GM18858 (cell line): ENCODE data around the gene MXRA8.

Experiments used
- ATAC-seq: cut with Tn5 transposase; IDR thresholded peaks from one replicate; pipeline ENCODE4 v1.9.1; 2021; ENCODE audit not compliant: unreplicated experiment

MXRA8 gene

DNA sequence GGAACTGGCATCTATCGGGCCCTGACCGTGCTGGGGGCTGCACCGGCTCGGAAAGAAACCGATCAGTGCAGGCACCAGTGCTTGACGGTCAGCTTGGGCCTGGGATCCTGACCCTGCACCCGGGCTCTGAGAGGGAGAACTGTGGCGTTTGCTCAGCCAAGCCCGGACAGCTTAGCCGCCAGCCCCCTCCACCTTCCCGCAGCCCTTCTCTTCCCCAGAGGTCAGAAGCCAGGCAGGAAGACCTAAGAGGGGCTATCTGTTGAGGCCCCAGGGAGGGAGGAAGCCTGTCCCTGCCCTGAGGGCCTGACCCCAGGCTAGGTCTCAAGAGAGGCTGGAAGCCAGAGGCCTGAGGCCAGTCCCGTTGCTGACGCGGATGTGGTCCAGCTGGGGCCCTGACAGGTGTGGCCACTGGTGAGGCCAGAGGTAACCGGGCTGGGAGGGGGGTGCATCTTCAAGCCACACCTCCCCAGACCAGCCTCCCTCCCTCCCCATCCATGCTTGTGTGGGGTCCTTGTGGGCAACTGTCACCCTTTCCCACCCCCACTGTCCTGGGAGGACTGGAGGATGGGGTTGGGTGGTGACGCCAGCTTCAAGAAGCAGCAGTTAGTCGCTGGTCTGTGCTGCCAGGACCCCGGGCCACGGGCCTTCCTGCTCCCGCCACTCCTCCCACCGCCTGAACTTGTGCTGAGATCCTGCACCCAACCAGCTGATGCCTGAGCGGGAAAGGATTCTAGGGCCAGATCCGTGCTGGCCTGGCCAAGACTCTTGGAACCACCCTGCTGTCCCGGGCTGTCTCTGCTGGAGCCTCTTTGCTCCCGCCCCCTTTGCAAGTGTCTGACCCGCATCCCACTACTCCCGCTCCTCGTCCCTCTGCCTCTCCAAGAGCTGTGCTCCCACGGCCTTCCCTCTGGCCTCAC is 6.6 kb downstream of the MXRA8 start:
- ATAC-seq: no peak

DNA sequence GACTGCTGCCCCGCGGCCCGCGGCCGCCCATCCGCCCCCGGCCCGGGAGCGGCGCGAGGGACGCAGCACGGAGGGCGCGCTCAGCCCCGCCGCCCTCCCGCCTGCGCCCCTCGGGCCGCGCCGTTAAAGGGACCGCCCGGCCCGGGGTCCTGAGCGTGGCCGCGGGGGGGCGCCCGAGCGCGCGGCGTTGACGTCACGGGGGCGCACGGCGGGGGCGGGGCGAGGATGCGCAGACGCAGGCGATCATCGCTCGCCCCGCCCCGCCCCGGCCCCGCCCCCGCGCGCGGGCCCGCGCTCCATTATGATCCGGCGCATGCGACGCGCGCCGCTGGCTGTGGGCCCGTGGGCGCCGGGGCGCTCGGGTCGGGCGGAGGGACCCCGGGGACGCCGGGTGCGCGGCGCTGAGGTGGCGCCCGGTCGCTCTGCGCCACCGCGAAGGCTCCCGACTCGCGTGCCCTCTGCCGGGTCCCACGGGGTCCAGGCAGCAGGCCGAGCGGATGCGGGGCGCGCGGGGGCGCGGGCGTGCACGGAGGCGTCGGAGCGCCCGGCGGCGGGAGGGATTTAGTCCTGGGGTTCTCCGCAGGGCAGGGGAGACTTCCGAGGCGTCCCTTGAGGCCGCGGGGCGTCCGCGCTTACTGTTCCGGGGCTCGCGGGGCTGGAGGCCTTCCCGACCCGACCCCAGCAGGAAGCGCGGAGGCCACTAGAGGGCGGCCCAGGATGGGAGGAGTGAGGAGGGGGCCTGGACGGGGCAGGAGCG is 8.9 kb downstream of the MXRA8 start, which contains the start of gene DVL1:
DVL1 (minus strand) TSS at position 163 of the 757 bp plus-strand sequence. CDS start 353 bp downstream, outside the sequence.
- no peak for ATAC-seq

DNA sequence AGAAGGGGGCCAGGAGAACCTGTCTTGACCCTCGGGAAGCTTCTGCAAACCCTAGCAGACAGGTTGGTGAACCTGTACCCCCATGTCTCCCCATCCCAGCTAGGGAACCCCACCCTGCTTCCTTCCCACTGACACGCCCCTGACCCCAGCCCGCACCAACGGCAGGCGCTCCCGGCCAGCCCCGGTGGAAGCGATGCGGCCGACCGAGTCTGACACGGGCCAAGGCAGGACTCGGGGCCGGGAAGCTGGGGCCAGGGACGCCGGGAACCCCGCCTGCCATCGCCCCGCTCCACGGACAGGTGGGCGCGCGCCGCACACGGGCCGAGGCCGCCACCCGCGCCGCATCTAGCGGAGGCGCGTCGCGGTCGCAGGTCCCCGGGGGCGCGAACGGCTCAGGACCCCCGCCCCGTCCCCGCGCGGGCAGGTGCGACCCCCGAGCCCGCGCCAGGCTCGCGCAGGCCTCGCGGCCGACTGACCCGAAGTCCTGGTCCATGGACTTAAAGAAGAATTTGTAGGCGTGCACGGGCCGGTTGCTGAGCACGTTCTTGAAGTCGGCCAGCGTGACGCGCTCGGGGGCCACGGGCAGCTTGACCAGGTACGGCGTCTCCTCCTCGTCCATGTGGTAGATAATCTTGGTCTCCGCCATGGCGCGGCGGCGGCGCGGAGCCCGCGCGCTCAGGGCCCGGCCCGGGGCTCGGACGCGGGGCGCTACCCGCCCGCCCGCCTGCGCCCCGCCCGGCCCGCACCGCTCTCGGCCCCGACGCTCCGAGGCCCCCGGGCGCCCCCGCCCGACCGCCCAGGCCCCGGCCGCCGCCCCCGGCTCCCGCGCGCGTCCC is 9.7 kb downstream of the MXRA8 start:
- no peak for ATAC-seq

DNA sequence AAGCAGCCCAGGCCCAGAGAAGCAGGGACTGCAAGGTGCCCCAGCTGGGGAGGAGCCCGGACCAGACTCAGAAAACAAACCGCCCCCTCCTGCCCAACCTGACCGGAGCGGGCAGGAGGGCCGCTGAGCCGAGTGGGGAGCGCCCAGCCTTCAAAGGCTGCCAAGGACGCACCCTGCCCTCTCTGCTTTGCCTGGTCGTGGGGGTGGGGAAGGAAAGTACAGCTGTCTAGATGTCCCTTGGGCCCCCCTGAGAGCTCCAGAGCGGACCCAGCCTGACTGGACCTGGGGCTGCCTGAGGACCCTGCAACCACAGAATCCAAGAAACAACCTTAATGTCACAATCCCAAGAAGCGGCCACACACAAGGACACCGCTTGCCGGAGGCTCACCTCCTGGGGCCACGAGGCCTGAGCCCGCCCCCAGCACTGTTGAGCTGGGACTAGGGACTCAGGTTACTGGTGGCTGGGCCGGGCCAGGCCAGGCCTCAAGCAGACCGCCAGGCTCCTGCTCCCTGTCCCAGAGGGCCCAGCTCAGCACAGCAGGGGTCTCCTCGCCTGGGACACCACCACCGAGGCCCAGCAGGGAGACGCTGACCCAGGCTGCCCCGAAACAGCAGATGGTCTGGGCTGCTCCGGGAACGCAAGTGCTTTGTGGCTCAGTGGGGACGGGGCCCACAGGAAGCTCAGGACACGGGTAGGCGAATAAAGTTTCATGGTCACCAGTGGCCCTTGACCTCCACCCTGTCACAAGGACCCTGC is 10.5 kb downstream of the MXRA8 start:
- ATAC-seq: no peak

DNA sequence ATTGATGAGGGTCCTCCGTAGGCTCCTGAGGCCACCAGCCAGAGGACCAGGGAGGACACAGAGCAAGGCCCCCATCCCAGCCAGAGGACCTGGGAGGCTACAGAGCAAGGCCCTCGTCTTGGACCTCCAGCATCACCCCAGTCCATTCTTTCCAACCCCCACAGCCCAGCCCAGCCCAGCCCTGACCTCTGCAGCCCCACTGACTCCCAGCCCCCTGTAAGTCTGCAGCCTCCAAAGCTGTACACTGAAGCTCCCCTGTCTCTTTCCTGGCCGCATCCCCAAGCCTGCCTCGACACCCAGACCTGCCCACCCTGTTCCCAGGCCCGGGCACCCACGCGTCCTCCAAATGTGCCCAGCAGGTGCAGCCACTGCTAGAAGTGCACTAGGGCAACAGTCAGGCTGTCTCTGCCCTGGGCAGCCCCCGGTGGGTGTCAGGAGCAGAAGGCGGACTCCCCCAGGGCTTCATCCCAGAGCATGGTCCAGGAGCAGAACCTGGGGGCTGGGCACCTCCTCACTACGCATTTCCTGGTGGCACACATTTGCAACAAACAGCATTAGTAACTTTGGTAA is 11.2 kb downstream of the MXRA8 start:
- no peak for ATAC-seq

DNA sequence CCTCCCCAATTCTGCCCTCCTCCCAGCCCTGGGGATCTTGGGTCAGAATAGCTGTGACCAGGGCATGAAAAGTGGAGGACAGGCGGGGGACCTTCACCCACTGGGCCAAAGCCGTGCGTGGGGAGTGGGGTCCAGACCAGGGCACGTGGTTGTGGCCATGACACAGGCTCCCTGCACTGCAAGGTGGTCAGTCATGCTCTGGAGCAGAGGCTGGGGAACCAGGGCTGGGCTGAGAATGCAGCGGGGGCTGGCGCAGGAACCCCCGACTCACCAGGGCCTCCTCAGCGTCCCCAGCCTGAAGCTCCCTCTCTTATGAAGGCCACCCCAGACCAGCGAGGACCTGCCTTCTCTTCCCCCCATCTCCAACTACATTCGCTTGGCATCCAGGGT is 11.9 kb downstream of the MXRA8 start:
- no peak for ATAC-seq

DNA sequence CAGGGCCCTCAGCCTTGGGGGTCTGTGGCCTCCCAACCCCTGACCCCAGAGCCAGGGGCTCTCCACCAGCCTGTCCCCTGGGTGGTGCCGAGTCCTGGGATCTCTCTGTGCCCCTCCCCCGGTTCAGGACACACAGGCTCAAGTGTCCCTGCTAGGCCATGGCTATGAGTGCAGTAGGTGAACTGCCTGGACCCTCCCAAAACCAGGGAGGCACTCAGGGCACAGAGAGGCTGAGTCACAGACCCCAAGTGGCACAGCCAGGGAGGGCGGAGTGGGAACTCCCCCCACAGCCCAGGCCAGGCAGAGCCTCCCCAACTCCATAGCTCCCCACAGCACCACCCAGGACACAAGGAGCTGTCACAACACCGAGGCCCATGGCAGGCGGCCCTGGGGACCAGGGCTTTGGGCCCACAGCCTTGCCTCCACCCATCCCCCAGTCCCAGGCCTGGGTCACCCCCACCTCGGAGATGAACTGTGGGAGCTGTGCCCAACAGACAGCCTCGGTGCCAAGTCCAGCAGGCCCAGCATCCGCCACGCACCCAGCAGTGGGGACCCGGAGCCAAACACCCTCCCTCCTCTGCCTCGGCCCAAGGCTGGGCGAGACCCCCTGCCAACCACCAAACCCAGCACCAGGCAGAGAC is 12.4 kb downstream of the MXRA8 start:
- ATAC-seq: no peak

DNA sequence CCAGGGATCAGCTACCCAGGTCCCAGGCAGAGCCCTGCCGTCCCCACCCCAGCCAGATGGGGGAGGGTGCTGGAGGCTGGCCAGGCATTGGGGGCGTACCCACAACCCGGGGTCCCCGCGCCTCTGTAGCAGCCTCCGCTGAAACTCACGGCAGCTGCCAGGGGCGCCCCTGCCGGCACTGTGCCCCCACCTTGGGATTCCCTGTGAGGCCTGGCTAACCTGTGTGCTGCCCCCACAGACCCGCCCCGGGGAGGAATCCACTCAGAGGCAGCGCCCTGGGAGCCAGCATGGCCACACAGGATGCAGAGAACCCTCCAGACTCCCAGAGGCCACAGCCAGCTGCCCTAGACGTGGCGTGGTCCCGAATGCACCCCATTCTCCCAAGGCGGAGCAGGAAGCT is 13.0 kb downstream of the MXRA8 start:
- ATAC-seq: no peak

DNA sequence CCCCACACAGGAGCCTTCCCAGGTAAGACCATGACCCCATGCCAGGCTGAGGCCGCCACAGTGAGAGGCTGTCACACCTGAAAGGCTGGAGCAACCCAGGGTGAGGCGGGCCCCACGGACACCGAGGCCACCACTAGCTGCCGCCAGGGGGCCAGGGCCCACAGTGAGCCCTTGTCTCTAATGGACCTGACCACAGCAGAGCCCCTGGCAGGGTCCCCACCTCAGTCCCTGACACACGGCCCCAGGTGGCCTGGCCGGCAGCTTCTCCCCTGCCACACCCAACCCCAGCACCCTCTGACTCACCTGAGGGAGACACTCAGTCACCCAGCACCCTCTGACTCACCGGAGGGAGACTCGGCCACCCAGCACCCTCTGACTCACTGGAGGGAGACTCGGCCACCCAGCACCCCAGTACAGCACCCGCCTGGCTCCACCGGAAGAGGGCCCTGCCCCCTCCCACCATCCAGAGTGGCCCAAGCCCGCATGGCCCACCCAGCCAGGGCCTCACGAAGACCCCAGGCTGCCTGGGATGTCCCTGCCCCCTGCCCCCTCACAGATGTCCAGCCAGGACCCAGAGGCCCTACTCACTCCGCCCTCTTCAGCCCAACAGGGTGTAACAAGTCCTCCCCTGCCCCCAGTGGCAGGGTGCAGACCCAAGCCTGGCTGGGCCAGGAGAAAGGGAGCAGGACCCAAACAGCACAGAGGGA is 13.5 kb downstream of the MXRA8 start:
- ATAC-seq: no peak

DNA sequence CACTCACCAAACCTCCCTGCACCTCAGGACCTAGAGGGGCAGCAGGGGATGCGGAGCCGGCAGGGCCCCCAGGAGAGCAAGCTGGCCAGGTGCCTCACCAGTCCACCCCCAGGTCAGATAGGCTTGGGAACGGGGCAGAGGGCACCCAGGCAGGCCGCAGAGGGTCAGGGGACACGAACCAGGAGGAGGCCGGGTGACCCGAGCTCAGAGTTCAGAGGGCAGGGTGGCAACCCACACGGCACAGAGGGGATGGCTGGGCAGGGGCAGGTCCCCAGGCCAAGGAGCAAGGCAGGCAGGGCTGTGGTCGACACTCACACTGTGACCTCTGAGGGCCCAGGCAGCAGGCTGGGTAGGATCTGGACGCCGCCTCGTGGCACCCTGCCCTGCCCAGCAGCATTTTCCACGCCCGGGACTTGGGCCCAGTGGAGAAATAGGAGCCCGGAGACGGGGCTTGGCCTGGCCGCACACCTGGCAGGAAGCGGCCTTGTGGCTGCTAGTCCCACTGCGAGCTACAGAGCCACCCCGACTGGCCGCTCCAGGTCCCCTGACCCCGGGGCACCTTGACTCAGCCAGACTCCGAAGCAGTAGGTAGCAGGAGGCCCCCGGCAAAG is 14.4 kb downstream of the MXRA8 start:
- ATAC-seq: no peak

DNA sequence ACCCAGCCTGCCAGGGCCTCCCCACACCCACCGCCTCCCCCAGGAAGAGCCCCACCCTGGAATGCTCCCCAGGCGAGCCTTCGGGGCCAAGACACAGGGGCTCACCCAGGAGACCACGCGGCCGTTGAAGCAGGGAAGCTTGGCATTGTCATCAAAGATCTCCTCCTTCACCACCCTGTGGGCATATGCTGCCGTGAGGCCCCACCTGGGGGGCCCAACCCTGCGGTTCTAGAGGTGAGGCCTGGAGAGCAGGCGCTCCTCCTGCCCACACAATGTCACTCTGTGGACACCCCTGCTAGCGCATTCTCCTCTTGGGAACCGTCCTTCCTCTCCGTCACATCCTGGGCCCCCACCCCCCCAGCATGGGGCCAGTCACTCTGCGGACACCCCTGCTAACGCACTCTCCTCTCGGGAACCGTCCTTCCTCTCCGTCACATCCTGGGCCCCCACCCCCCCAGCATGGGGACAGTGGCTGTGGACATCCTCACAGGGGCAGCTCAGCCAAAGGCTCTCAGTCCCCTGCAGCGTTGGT is 15.7 kb downstream of the MXRA8 start:
- ATAC-seq: no peak

DNA sequence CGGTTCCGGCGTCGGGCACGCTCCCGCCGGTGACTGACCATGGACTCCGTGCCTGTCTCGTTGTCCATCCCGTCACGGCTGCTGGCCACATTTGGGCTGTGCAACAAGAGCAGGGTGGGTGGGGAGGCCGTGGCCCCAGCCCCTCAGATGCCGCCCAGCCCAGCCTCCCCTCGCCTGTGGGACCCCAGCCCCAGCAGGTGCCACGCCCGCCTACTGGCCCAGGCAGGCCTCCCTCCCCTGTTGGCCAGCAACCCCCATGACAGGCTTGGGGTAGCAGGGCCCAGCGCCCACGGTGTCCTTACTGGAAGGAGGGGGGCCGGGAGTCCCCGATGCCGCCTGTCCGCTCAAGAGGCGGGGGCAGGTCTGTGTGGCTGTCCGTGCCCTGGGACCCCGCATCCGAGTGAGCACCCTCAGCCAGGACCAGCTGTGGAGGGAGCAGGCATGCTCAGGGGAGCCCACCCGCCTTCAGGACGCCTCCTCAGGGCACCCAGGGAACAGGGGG is 16.2 kb downstream of the MXRA8 start:
- ATAC-seq: no peak

DNA sequence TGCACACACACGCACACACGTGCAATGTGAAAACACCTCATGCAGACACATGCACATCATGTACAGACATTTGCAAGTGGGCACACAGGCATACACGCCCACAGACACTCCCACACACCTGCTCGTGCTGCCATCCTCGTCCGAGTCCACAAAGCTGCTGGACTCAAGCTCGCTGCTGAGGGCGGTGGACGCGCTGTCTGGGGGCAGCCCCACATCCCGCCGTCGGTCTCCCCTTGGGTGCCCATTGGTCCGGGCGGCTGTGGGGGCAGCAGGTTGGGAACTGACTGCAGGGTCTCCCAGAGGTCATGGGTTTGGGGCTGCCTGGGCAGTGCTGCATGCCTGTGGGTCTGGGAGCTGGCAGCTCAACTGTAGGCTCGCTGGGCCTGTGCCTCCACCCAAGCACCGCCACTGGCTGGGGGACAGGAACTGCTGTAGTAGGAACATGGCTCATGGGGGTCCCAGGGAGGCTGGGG is 16.8 kb downstream of the MXRA8 start:
- no peak for ATAC-seq

DNA sequence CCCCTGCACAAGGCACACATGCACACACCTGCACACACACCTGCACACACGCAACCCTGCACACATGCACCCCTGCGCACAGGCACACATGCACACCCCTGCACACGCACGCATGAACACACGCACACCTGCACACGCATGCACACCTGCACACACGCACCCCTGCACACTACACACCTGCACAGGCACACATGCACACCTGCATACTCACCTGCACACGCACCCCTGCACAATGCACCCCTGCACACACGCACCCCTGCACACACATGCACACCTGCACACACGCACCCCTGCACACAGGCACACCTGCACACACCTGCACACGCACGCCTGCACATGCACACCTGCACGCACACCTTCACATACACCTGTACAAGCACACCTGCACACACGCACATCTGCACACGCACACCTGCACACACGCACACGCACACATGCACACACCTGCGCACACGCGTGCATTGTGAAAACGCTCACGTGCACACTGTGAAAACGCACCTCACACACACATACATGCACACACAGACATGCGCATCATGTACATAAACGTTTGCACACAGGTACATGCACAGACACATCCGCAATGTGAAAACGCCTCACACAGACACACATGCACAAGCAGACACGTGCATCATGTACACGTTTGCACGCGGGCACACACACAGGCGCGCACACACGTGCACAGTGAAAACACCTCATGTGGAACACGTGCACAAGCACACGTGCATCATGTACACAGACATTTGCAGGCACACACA is 17.4 kb downstream of the MXRA8 start:
- no peak for ATAC-seq

DNA sequence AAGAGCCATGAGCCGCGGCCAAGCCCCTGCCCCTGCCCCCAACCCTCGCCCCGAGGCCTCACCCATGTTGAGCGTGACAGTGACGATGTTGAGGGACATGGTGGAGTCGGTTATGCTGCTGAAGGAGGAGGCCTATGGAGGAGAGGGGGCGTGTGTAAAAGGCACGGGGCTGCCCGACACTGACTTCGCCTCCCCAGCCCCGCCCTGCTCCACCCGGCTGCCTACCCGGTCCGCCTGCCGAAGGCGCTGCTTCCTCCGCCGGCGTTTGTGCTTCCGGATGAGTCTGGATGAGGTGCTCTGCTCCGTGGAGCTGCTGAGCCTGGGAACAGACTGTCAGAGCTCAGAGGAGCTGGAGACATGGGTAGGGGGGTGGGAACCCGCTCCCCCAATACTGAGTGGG is 18.2 kb downstream of the MXRA8 start:
- ATAC-seq: no peak

DNA sequence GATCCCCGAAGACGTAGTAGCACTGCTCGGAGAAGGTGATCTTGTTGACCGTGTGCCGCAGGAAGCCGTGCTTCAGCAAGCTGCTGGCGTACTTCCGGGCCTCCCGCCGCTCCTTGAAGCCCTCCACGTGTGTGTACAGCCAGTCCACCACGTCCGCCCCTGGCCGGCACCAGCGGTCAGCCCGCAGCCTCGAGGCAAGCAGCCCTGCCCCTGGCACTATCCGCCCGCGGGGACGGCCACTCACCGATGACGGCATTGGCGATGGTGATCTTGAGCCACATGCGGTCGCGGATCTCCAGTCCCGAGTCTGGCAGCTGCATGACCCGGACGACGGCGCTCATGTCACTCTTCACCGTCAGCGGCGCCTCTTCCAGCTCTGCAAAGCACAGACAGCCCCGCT is 20.1 kb downstream of the MXRA8 start:
- no peak for ATAC-seq

DNA sequence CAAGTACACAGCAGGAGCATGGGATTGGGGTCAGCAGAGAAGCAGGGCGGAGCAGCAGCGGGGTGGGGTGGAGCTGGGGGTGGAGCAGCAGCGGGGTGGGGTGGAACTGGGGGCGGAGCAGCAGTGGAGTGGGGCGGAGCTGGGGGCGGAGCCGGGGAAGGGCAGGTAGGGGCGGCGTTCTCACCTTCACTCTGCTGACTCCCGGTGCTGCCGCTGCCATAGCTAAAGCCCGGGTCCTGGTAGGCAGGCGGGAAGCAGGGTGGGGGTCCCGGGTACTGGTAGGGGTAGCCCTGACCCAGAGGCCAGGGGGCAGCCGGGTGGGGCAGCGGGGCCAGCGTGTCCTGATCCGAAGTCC is 20.6 kb downstream of the MXRA8 start:
- ATAC-seq: no peak
